GM12878 (cell line): ENCODE results near the gene ELMO2. TPM values are rescaled to one million over a fixed set of nuclear protein-coding genes. Genes with fewer than 3 reads are reported as not detected.

Source experiments
- ATAC-seq: fragments of 200-7000 bp; cut with Tn5 transposase; 3 replicates; pipeline ENCODE4 v1.9.1; 2020; ENCODE audit warnings: mild to moderate bottlenecking, moderate library complexity
- BruUV-seq: library from RNA; stranded (reverse); fragments of 400-500 nt; replicated peaks from 2 replicates; lab custom pipeline; 2021; lab: Mats Ljungman, UMichigan
- CTCF ChIA-PET: fragments of 300-600 bp; sonication (Branson Sonifier 250); formaldehyde crosslinking; extraction: SDS; loops from one replicate; lab custom pipeline; 2021; ENCODE audit warnings: inconsistent platforms; lab: Yijun Ruan, JAX
- POLR2A ChIA-PET: fragments of 350-600 bp; formaldehyde crosslinking; extraction: SDS; loops from one replicate; lab custom pipeline; 2021; ENCODE audit warnings: inconsistent platforms; lab: Charles Lee
- RAD21 ChIA-PET: fragments of 300-600 bp; sonication (Branson Sonifier 250); formaldehyde crosslinking; loops from one replicate; lab custom pipeline; 2023; ENCODE audit warnings: antibody characterized with exemption; ENCODE audit not compliant: unreplicated experiment; lab: Charles Lee
- SMC1A ChIA-PET: fragments of 300-600 bp; sonication (Branson Sonifier 250); formaldehyde crosslinking; loops from one replicate; lab custom pipeline; 2023; ENCODE audit not compliant: unreplicated experiment, uncharacterized antibody; lab: Charles Lee
- DNase-seq: peaks from one replicate; pipeline ENCODE4 v3.0.0-alpha.2; 2011; ENCODE audit warnings: low read depth, low spot score
- FAIRE-seq: peaks from 3 replicates; lab custom pipeline; 2011; peaks lifted over from hg19 to GRCh38; lab: Jason Lieb, UNC
- H2AFZ ChIP-seq: 2 replicates; pipeline ENCODE4 v1.6.0; 2011; ENCODE audit warnings: low read depth, low read length, control low read depth; ENCODE audit not compliant: control insufficient read depth
- H3K27ac ChIP-seq: 2 replicates; pipeline ENCODE4 v1.5.1; 2011; ENCODE audit warnings: control low read depth; ENCODE audit not compliant: control insufficient read depth, insufficient read depth
- H3K27me3 ChIP-seq, 2 experiments: replicated peaks in 1 of 2; 2 replicates each; pipeline versions ENCODE4 v1.6.0 to v1.6.1; 2011; ENCODE audit warnings: low read length in 1 of 2; ENCODE audit not compliant: control insufficient read depth in 2 of 2, insufficient read depth in 2 of 2
- H3K36me3 ChIP-seq, 2 experiments: 2 replicates each; pipeline ENCODE4 v1.5.1; 2011; ENCODE audit warnings: low read length in 1 of 2; ENCODE audit not compliant: control insufficient read depth in 2 of 2, insufficient read depth in 2 of 2
- H3K4me1 ChIP-seq: 2 replicates; pipeline ENCODE4 v1.6.1; 2011; ENCODE audit warnings: mild to moderate bottlenecking, low read length, moderate library complexity, mixed read lengths; ENCODE audit not compliant: control insufficient read depth, insufficient read depth
- H3K4me2 ChIP-seq: 2 replicates; pipeline ENCODE4 v1.6.0; 2011; ENCODE audit warnings: control low read depth; ENCODE audit not compliant: control insufficient read depth, insufficient read depth
- H3K4me3 ChIP-seq: fragments of 200-600 bp; sonication (generic); 2 replicates; pipeline ENCODE4 v1.5.1; 2016
- H3K79me2 ChIP-seq: 2 replicates; pipeline ENCODE4 v1.6.0; 2011; ENCODE audit warnings: low read length; ENCODE audit not compliant: control insufficient read depth, insufficient read depth
- H3K9ac ChIP-seq: 2 replicates; pipeline ENCODE4 v1.8.0; 2011; ENCODE audit warnings: low read length, control low read depth, mixed read lengths; ENCODE audit not compliant: control insufficient read depth, insufficient read depth
- H3K9me3 ChIP-seq: replicated peaks from 3 replicates; pipeline ENCODE4 v1.5.1; 2011; ENCODE audit warnings: mild to moderate bottlenecking, low read length; ENCODE audit not compliant: control insufficient read depth, insufficient read depth
- H4K20me1 ChIP-seq: 2 replicates; pipeline ENCODE4 v1.6.0; 2011; ENCODE audit not compliant: control insufficient read depth, insufficient read depth
- BACH1 ChIP-seq: fragments of 450-650 bp; IDR thresholded peaks from 2 replicates; pipeline ENCODE4 v1.6.1; 2017; ENCODE audit warnings: mild to moderate bottlenecking, borderline replicate concordance
- BMI1 ChIP-seq: fragments of 450-650 bp; IDR thresholded peaks from 2 replicates; pipeline ENCODE4 v1.6.1; 2016; ENCODE audit warnings: mild to moderate bottlenecking, moderate library complexity, borderline replicate concordance
- RAD21 ChIP-seq: IDR thresholded peaks from 2 replicates; pipeline ENCODE4 v1.6.1; 2011; ENCODE audit warnings: mild to moderate bottlenecking, low read depth, low read length, moderate library complexity; ENCODE audit not compliant: insufficient read depth
- RUNX3 ChIP-seq: IDR thresholded peaks from 2 replicates; pipeline ENCODE4 v1.6.1; 2012; ENCODE audit warnings: low read length, inconsistent platforms
- WGBS: methylation state at CpG from one replicate; pipeline ENCODE4 v1.1.6; 2016; ENCODE audit warnings: low lambda C conversion rate; ENCODE audit not compliant: insufficient replicate concordance, insufficient coverage; ENCODE audit errors: missing lambda C conversion rate; 5-methylcytosine and 5-hydroxymethylcytosine counted together
- in situ Hi-C: fragments of 300-500 bp; cut with MboI; formaldehyde crosslinking; loops from 9 replicates; pipeline ENCODE4 v1.14.3; 2018; ENCODE audit warnings: mixed read lengths
- intact Hi-C: fragments of 100-400 bp; cut with micrococcal nuclease; formaldehyde crosslinking; loops from one replicate; pipeline ENCODE4 v1.14.2; 2022; ENCODE audit not compliant: unreplicated experiment
- polyA plus RNA-seq, 11 experiments: library from polyadenylated mRNA; depleted of rRNA in 4 of 11; unstranded in 6 of 11; stranded (reverse) in 5 of 11; fragments of >200 nt; fragmentation: Nextera tagmentation in 4 of 11; fragmentation: Illumina TruSeq in 1 of 11; extraction: Ambion mirVana in 4 of 11; extraction: Trizol in 1 of 11; gene quantifications; 1 replicate in 1 of 11; 2 replicates in 10 of 11; pipeline versions ENCODE4 v1.2.1 to v1.2.3, GENCODE V29; 2011 to 2016; ENCODE audit warnings: inconsistent platforms in 2 of 11, missing spikeins in 2 of 11, low read depth in 1 of 11
- total RNA-seq, 4 experiments: library from RNA; depleted of rRNA in 3 of 4; stranded (reverse); fragments of >200 nt in 3 of 4; fragmentation: Illumina TruSeq in 1 of 4; extraction: Trizol in 1 of 4; gene quantifications; 2 replicates each; pipeline versions ENCODE4 v1.2.1 to v1.2.3, GENCODE V29; 2013 to 2021
- TF ChIP-seq, protein P1 (sequence below), 3 experiments: IDR thresholded peaks in 2 of 3; conservative IDR thresholded peaks in 1 of 3; 2 replicates each; pipeline ENCODE4 v1.5.1; 2011; ENCODE audit warnings: low read depth in 3 of 3, low read length in 3 of 3, mild to moderate bottlenecking in 3 of 3, control low read depth in 2 of 3, moderate library complexity in 2 of 3, inconsistent platforms in 1 of 3, mixed read lengths in 1 of 3; ENCODE audit not compliant: control insufficient read depth in 2 of 3, insufficient read depth in 1 of 3; ENCODE audit errors: extremely low read depth in 1 of 3

The ELMO2 gene
- total and polyA plus RNA-seq, 10 of the 15 experiments (the other 5 are each of a cell fraction or from before 2014, with no cell fraction given): 14.2 to 40.2 (median 37.6) TPM

DNA sequence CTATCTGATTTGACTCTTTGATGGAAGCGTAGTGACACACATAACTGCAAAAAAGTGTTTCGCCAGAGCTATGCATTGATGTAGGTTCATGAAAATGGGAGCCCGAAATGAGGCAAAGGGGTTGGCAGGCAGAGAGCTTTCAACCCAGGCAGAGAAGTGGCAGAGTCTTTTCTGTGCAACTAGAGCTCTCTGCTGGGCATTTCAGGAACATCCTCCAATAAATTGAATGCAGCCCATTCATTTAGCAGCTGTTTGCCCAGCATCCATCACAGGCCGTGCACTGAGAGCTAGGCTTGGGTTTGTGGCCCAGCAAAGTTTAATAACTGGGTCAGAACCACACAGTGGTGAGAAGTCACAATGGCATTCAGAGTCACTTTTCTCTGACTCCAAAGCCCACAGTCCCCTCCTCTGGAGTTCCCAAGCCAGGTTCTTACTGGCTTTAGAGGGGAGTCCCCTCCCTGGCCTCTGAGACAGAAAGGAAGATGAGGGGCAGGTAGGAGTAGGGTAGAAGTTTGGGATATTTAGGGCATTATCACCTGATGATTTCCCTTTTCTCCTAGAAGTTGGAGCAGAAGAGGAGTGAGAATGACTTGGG is 31.8 kb upstream of the ELMO2 start:
- ATAC-seq (peak; percentile 68), FAIRE-seq (no peak), DNase-seq (no peak)
- ChIA-PET CTCF (interaction anchor here (0.7 to 2.9 kb wide), 6 partner anchors 13 to 306 kb away, joined by 3 to 6 read pairs (median 4); no protein-coding TSS in a partner anchor), POLR2A (interaction anchor here (0.5 kb wide), 1 partner anchor 109 kb away, joined by 4 read pairs; no protein-coding TSS in a partner anchor), RAD21 (interaction anchor here (0.7 to 1.2 kb wide), 5 partner anchors 26 to 467 kb away, joined by 3 to 4 read pairs (median 3); no protein-coding TSS in a partner anchor), SMC1A (interaction anchor here (1.1 to 1.7 kb wide), 4 partner anchors 10 to 131 kb away, joined by 3 to 7 read pairs (median 3); no protein-coding TSS in a partner anchor)
- Histone ChIP-seq H3K9me3 (no peaks in the 10 kb centered on the region), H3K36me3 (no peaks in the 10 kb centered on the region), H3K4me1 (no peaks in the 10 kb centered on the region), H3K4me3 (no peak overlapping the region), H4K20me1 (no peaks in the 10 kb centered on the region), H3K79me2 (no peaks in the 10 kb centered on the region), H2AFZ (no peak overlapping the region), H3K27ac (no peak overlapping the region), H3K9ac (no peak overlapping the region), H3K4me2 (no peak overlapping the region), H3K27me3 (no peaks in the 10 kb centered on the region; a peak in 1 of 4 replicates)
- BruUV-seq: no TSS peak
- WGBS: 30% methylated on average over 4 of the region's 4 CpGs
- in situ Hi-C loops: no loop called here
- TF ChIP-seq RAD21 (peak; percentile 46), RUNX3 (no peak), BMI1 (no peak), BACH1 (no peak)
- TF ChIP-seq, protein P1, sequence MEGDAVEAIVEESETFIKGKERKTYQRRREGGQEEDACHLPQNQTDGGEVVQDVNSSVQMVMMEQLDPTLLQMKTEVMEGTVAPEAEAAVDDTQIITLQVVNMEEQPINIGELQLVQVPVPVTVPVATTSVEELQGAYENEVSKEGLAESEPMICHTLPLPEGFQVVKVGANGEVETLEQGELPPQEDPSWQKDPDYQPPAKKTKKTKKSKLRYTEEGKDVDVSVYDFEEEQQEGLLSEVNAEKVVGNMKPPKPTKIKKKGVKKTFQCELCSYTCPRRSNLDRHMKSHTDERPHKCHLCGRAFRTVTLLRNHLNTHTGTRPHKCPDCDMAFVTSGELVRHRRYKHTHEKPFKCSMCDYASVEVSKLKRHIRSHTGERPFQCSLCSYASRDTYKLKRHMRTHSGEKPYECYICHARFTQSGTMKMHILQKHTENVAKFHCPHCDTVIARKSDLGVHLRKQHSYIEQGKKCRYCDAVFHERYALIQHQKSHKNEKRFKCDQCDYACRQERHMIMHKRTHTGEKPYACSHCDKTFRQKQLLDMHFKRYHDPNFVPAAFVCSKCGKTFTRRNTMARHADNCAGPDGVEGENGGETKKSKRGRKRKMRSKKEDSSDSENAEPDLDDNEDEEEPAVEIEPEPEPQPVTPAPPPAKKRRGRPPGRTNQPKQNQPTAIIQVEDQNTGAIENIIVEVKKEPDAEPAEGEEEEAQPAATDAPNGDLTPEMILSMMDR (IDR thresholded peaks at IDR 0.05 in 2 of 3, conservative IDR thresholded peaks at IDR 0.05 in 1 of 3; ENCODE audit: control insufficient read depth in 2 of 3, extremely low read depth in 1 of 3, insufficient read depth in 1 of 3, low read depth in 3 of 3, low read length in 3 of 3): peak; percentile 13 to 47 (median 22); a peak in 4 of 6 replicates
- intact Hi-C loops: no loop called here
